ENCODE measurements around the gene MYOG. TPM values are rescaled to one million over a fixed set of nuclear protein-coding genes. Genes with fewer than 3 reads are reported as not detected.

The MYOG gene
- total and polyA plus RNA-seq, 12 donors: 0.06 TPM; not detected in 11

GRCh38 chr1:203056012-203056411 is 29.8 kb downstream of the MYOG start:
- no peaks in the 10 kb centered on the region for H3K27me3 ChIP-seq
- H3K36me3 ChIP-seq: peaks cover 0 to 41% (median 0%) of the 10 kb centered on the region in 9 donors
- WGBS, 2 donors: 90% methylated on average over 7 of the region's 7 CpGs
- H3K27ac ChIP-seq: no peak overlapping the region
- TF ChIP-seq, protein P1, sequence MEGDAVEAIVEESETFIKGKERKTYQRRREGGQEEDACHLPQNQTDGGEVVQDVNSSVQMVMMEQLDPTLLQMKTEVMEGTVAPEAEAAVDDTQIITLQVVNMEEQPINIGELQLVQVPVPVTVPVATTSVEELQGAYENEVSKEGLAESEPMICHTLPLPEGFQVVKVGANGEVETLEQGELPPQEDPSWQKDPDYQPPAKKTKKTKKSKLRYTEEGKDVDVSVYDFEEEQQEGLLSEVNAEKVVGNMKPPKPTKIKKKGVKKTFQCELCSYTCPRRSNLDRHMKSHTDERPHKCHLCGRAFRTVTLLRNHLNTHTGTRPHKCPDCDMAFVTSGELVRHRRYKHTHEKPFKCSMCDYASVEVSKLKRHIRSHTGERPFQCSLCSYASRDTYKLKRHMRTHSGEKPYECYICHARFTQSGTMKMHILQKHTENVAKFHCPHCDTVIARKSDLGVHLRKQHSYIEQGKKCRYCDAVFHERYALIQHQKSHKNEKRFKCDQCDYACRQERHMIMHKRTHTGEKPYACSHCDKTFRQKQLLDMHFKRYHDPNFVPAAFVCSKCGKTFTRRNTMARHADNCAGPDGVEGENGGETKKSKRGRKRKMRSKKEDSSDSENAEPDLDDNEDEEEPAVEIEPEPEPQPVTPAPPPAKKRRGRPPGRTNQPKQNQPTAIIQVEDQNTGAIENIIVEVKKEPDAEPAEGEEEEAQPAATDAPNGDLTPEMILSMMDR (IDR thresholded peaks at IDR 0.05): no peak
- H3K4me1 ChIP-seq: peaks cover 0 to 28% (median 9%) of the 10 kb centered on the region in 9 donors
- intact Hi-C loops (cut with DNase I): no loop called here
- ATAC-seq (no peak), DNase-seq (no peak)
- no peak overlapping the region for H3K4me3 ChIP-seq
- no peaks in the 10 kb centered on the region for H3K9me3 ChIP-seq

DNA sequence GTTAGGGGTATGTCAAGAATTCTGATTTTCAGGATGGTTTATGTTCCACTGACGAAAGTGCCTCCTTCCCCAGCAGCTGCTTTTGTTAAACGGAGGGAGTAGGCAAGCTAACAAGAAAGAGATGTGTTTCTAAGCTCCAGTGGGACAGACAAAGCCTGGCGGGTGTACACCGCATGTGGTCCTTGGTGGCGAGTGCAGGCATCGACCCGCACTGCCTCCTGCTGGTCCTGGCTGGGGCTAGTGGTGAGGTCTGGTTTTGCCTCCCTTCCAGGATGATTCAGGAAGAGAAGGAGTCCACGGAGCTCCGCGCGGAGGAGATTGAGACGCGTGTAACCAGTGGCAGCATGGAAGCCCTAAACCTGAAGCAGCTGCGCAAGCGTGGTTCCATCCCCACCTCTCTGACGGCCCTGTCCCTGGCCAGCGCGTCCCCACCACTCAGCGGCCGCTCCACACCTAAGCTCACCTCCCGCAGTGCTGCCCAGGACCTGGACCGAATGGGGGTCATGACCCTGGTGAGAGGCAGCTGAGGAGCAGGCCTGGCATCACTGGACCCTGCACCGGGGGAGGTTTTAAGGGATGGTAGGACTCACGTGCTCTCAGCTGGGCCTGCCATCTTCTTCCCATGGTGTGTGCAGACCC is 30.5 kb downstream of the MYOG start:
- Histone ChIP-seq H3K9me3 (no peaks in the 10 kb centered on the region), H3K4me1 (peaks cover 0 to 28% (median 9%) of the 10 kb centered on the region in 9 donors), H3K4me3 (no peak overlapping the region), H3K27me3 (no peaks in the 10 kb centered on the region), H3K27ac (no peak overlapping the region), H3K36me3 (peaks cover 0 to 35% (median 0%) of the 10 kb centered on the region in 9 donors)
- DNase-seq (no peak), ATAC-seq (no peak)
- 92 to 94% methylated on average over 24 of the region's 24 CpGs for WGBS, 2 donors
- intact Hi-C loops (cut with DNase I): no loop called here
- TF ChIP-seq, protein P1 (IDR thresholded peaks at IDR 0.05): no peak

DNA sequence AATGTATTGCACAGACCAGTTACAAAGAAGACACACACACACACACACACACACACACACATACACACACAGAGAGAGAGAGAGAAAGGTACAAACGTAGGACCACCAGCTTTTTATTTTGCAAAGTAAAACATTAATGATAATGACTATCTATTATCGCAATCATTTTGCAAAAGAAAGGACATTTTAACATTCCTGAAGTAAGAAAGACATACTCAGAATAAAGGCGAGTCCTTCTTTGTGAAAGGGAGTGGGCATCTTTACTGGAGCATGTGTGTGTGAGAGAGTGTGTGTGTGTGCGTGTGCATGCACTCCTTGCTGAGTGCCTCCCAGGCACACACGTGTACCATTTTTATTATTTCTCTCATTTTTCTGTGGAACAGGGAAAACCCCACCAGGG is 31.2 kb downstream of the MYOG start:
- H3K4me3 ChIP-seq: no peak overlapping the region
- H3K9me3 ChIP-seq: no peaks in the 10 kb centered on the region
- H3K27me3 ChIP-seq: no peaks in the 10 kb centered on the region
- peaks cover 0 to 28% (median 9%) of the 10 kb centered on the region in 9 donors for H3K4me1 ChIP-seq
- peaks cover 0 to 29% (median 0%) of the 10 kb centered on the region in 9 donors for H3K36me3 ChIP-seq
- 80 to 88% methylated on average over 5 of the region's 5 CpGs for WGBS, 2 donors
- intact Hi-C loops (cut with DNase I): no loop called here
- TF ChIP-seq, protein P1 (IDR thresholded peaks at IDR 0.05): no peak
- H3K27ac ChIP-seq: no peak overlapping the region
- DNase-seq (no peak), ATAC-seq (no peak)

GRCh38 chr1:203054184-203054583 is 31.6 kb downstream of the MYOG start:
- TF ChIP-seq, protein P1 (IDR thresholded peaks at IDR 0.05): no peak
- H3K36me3 ChIP-seq: peaks cover 0 to 27% (median 0%) of the 10 kb centered on the region in 9 donors
- no peaks in the 10 kb centered on the region for H3K27me3 ChIP-seq
- no peak overlapping the region for H3K27ac ChIP-seq
- DNase-seq (no peak), ATAC-seq (no peak)
- H3K4me3 ChIP-seq: no peak overlapping the region
- peaks cover 0 to 25% (median 9%) of the 10 kb centered on the region in 9 donors for H3K4me1 ChIP-seq
- WGBS, 2 donors: 74 to 87% methylated on average over 1 of the region's 1 CpG
- H3K9me3 ChIP-seq: no peaks in the 10 kb centered on the region
- intact Hi-C loops (cut with DNase I): no loop called here
